HG03432 (cell line): Measurements from ENCODE around the gene COTL1.
"Not testable (repeated sequence)": the region's sequence is repeated elsewhere in the genome, so short reads cannot be mapped to it uniquely, and the experiment has no call there.

Source experiments
- ATAC-seq: cut with Tn5 transposase; IDR thresholded peaks from one replicate; pipeline ENCODE4 v1.9.1; 2021; ENCODE audit warnings: mild to moderate bottlenecking, moderate library complexity; ENCODE audit not compliant: unreplicated experiment

COTL1 gene

DNA sequence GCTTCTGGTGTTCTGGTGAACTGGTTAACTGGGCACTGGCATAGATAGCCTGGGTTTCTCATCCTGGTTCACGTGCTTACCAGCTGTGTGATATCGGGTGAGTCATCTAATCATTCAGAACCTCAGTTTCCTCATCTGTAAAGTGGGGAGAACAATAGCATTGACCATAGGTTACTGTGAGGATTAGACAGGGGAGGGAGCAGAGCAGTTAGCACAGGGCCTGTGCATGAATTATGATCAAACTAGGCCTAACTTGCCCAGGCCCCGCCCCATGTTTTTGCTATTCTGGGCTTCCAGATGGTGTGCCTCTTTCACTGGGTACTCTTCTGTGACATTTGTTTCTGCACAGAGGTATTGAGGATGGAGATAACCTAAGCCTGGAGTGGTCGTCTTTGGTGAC is 25.8 kb upstream of the COTL1 start:
- ATAC-seq = no peak

- no peak for ATAC-seq
These were observed 25.3 kb upstream of the COTL1 start for GRCh38 chr16:84643180-84643583.

- no peak for ATAC-seq
These were observed 23.9 kb upstream of the COTL1 start for GRCh38 chr16:84641643-84642358.

DNA sequence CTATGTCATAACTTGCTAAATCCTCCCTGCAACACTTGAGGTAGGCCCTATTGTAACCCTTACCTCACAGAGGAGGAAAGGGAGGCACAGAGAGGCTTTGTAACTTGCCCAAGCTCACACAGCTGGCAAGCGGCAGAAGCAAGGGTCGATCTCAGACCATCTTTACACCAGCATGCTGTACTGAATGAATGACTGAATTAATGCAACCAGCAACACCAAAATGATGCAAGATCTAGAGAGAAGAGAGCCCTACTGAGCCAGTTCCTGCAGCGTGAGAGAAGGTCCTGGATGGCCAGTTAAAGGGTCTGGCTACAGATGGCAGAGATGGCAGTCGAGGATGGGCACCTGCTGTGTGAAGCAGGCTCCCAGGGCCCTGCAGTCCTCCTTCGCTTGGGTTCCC is 22.3 kb upstream of the COTL1 start:
- no peak for ATAC-seq

DNA sequence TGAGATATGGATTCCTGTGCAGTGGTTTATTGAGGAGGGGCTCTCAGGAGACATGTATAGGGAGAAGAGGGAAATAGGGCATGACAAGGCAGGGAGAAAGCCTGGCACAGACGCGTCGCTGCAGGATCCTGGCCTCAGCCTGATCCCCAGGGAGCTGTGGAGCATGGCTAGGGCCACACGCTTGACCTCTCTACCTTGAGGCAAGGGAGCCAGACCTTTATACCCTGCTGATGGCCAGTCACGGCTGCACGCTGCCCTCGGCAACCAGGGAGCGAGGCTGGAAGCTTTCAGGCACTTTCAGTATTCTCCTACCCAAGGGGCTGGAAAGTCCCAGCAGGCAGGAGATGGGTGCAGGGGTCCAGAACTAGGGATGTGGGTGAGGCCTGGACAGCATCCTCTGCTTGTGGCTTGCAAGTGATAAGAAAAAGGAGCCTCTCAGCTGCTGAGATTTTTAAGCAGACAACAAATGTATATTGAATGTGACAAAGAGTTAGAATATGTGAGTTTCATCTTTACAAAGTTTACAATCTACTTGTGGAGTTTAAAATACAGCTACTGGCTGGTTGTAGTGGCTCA is 20.4 kb upstream of the COTL1 start:
- no peak for ATAC-seq

- ATAC-seq = no peak
These were observed 19.8 kb upstream of the COTL1 start for GRCh38 chr16:84637709-84638108.

- no peak for ATAC-seq
These were observed 17.8 kb upstream of the COTL1 start for GRCh38 chr16:84635702-84636101.

DNA sequence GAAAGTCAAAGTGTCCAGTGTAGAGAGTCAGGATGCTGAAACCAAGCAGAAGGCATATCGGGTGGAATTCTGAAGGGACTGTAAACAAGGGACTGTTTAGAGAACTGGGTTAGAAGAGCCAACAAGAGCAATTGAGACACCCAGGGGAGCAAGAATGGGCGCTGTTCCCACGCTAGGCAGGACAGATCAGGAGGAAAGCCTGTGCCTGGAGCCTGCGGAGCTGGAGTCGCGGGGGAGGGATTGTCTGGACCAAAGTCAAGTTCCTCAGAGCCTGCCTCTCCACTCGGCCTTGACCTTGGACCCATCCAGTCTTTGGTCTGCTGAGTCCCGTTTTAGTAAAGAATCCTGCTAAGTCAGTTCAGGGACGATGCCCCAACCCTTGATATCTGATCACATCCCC is 15.7 kb upstream of the COTL1 start:
- no peak for ATAC-seq

DNA sequence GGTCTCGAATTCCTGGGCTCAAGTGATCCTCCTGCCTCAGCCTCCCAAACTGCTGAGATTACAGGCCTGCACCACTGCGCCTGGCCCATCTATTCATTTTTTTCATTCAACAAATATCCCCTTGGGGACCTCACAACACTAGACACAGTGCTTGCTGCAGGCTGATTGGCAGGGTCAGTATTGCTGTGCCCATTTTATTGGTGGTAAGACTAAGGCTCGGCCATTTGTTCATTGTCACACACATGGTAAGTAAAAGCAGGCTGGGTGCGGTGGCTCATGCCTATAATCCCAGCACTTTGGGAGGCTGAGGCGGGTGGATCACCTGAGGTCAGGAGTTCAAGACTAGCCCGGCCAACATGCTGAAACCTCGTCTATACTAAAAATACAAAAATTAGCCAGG is 15.0 kb upstream of the COTL1 start:
- ATAC-seq = not testable (repeated sequence)

DNA sequence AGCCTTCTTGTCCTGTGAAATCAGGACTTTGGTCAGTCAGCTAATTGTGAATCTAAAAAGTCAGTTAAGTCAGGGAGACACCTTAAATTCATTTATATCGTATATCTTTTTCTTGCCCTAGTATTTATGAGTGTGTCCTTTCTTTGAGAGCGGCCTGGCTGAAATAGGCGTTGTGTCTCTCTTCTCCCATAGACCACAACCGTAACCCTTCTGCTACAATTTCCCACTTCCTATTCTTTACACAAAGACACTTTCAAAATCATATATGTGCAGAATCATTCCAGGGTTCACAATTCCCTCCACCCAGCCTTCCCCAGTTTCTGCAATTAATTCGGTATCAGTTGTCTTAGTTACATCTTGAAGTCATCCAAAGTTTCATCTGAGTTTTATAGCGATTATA is 14.0 kb upstream of the COTL1 start:
- no peak for ATAC-seq

- no peak for ATAC-seq
These were observed 13.2 kb upstream of the COTL1 start for GRCh38 chr16:84631153-84631466.

DNA sequence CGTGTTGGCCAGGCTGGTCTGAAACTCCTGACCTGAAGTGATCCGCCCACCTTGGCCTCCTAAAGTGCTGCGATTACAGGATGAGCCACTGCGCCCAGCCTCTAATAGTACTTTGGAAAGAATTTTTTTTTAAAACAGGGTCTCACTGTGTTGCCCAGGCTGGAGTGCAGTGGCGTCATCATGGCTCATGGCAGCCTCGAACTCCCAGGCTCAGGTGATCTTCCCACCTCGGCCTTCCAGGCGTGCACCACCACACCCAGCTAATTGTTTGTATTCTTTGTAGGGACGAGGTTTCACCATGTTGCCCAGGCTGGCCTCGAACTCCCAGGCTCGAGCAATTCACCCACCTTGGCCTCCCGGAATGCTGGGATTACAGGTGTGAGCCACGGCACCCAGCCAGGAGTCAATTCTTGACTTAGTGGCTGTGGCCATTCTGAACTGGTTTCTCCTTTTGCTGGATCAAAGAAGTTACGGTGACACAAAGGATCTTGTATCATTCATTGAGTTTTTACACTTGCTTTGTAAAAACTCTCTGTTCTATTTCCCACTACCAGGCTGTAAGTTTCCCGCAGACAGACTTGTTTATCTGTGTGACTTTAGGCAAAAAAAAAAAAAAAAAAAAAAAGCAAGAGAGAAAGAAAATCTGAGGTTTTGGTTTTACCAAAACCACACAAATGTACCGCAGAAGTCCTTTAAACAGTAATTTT is 12.7 kb upstream of the COTL1 start:
- no peak for ATAC-seq

- ATAC-seq = no peak
These were observed 12.1 kb upstream of the COTL1 start for GRCh38 chr16:84630009-84630408.

- no peak for ATAC-seq
These were observed 11.7 kb upstream of the COTL1 start for GRCh38 chr16:84629580-84629979.

DNA sequence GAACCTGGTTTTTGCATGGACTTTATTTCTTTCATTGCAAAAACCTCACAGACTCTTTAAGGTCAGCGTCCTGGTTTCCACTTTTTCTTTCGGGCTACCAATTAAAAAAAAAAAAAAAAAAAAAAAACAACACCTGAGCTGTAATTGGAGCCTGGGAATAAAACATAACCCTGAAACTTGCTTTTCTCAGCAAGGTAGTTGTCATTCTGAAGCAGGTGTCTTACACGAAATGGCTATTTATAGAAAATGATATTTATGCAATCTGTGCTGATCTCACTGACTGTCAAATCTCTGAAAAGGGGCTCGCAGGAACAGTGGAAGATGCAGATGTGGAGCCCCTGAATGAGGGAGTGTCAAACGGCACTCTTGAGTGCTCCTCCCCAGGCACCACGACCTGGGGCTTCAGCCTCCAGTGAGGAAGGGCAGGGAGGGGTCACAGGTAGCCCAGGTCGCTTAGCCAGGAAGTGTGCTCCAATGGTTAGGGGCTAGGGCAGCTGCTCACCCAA is 10.4 kb upstream of the COTL1 start:
- ATAC-seq = no peak

DNA sequence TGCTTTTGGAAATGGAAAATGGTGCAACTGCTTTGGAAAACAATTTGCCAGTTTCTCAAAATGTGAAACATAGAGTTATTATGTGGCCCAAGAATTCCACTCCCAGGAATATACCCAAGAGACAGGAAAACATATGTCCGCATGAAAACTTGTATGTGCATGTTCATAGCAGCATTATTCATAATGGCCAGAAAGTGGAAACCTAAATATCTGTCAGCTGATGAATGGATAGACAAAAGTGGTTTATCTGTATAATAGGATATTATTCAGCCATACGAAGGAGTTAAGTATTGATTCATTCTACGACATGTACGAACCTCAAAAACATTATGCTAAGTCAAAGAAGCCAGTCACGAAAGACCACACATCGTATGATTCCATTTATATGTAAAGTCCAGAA is 7.7 kb upstream of the COTL1 start:
- ATAC-seq = no peak

DNA sequence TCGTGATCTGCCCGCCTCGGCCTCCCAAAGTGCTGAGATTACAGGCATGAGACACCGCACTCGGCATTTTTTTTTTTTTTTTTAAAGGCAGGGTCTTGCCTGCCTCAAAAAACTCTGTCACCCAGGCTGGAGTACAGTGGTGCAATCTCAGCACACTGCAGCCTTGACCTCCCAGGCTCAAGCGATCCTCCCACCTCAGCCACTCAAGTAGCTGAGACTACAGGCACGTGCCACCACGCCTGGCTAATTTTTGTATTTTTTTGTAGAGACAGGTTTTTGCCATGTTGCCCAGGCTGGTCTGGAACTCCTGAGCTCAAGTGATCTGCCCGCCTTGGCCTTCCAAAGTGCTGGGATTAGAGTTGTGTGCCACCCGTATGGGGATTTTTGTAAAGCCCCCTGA is 3.0 kb upstream of the COTL1 start:
- not testable (repeated sequence) for ATAC-seq

DNA sequence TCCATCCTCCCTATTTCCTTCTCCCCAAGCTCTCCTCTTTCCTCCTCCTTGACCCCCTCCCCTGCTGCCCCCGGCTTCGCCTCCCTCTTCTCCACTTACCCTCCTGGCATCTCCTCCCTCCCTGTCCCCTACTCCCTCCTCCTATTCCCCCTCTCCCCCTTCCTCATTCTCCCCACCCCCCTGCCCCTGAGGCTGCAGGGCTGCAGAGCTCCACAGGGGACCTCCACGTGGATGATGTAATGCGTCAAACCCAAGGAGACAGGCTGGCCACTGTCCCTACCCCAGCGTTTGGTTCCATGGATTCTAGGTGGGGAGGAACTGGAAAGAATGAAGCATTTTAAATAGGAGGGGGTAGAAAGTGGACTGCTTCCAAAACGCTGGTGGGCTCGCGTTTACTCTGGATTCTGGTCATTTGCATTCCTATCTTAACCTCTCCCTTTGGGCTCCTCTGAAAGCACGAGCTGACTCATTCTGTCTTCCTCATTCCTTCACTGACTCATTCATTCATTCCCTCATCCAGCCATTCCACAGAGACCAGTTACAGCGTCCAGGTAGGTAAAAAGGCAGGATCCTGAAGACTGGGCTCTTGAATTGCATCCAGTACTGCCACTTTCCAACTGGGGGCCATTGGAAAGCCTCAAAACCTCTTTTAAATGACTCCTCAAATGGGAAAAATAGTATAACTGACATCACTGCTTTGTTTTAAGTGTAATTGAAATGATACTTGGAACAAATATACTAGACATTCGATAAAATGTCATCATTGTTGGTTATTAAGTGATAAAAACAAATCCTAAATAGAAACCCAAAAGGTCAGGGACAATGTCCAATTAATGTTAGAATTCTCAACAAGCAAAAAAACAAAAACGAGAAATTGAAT is 943 bp upstream of the COTL1 start:
- ATAC-seq = no peak

GRCh38 chr16:84617041-84617790 is 662 bp downstream of the COTL1 start:
- ATAC-seq = peak; percentile 33

- ATAC-seq = no peak
These were observed 1.4 kb downstream of the COTL1 start for GRCh38 chr16:84616515-84616914.
